Esophagus muscularis mucosa (tissue), 4 donors: ENCODE measurements around the gene BCAS3. TPM values are rescaled to one million over a fixed set of nuclear protein-coding genes. Genes with fewer than 3 reads are reported as not detected.

Experiments used
- DNase-seq: peaks from one replicate; pipeline ENCODE4 v3.0.0-alpha.2; 2017; ENCODE audit errors: extremely low spot score
- H3K27ac ChIP-seq, 4 donors: fragments of 200-600 bp; sonication (generic); replicated peaks in 1 of 4; 1 replicate in 3 of 4; 2 replicates in 1 of 4; pipeline ENCODE4 v1.5.1; 2016 to 2019; ENCODE audit warnings: mild to moderate bottlenecking in 1 of 4
- H3K27me3 ChIP-seq, 4 donors: fragments of 200-600 bp; sonication (generic); one replicate each; pipeline versions ENCODE4 v1.5.1 to v1.6.0; 2016 to 2019
- H3K36me3 ChIP-seq, 4 donors: fragments of 200-600 bp; sonication (generic); one replicate each; pipeline ENCODE4 v1.5.1; 2016 to 2019
- H3K4me1 ChIP-seq, 4 donors: fragments of 200-600 bp; sonication (generic); one replicate each; pipeline ENCODE4 v1.5.1; 2016 to 2019
- H3K4me3 ChIP-seq, 4 donors: fragments of 200-600 bp; sonication (generic); 1 replicate in 2 of 4; 2 replicates in 2 of 4; pipeline ENCODE4 v1.5.1; 2016 to 2019; ENCODE audit warnings: mild to moderate bottlenecking in 4 of 4, moderate library complexity in 1 of 4
- H3K9me3 ChIP-seq, 4 donors: fragments of 200-600 bp; sonication (generic); 1 replicate in 3 of 4; 2 replicates in 1 of 4; pipeline ENCODE4 v1.5.1; 2016 to 2019
- EP300 ChIP-seq: sonication (generic); formaldehyde crosslinking; IDR thresholded peaks from one replicate; pipeline ENCODE4 v1.6.1; 2017; ENCODE audit warnings: antibody characterized with exemption
- POLR2A ChIP-seq: fragments of 450-650 bp; IDR thresholded peaks from one replicate; pipeline ENCODE4 v1.6.1; 2017; ENCODE audit warnings: antibody characterized with exemption, moderate library complexity, mild to moderate bottlenecking, low read depth
- POLR2AphosphoS5 ChIP-seq, 2 donors: sonication (generic); formaldehyde crosslinking; IDR thresholded peaks; one replicate each; pipeline ENCODE4 v1.6.1; 2017; ENCODE audit warnings: antibody characterized with exemption in 2 of 2
- WGBS: methylation state at CpG from one replicate; pipeline ENCODE4 v1.1.5; 2018; 5-methylcytosine and 5-hydroxymethylcytosine counted together
- intact Hi-C: fragments of 100-400 bp; cut with DNase I; formaldehyde crosslinking; loops from one replicate; pipeline ENCODE4 v1.15.1; 2023
- total RNA-seq, 4 donors: library from RNA; depleted of rRNA; stranded (reverse); fragments of >200 nt; gene quantifications; one replicate each; pipeline versions ENCODE4 v1.1.0 to v1.2.1, GENCODE V29; 2016
- TF ChIP-seq, protein P1 (sequence below), 3 experiments: fragments of 200-600 bp in 2 of 3; fragments of 450-650 bp in 1 of 3; sonication (generic) in 2 of 3; IDR thresholded peaks; one replicate each; pipeline ENCODE4 v1.5.1; 2017 to 2019; ENCODE audit warnings: antibody characterized with exemption in 3 of 3, mild to moderate bottlenecking in 2 of 3, moderate library complexity in 1 of 3

The BCAS3 gene
- total RNA-seq, 4 donors from 2014 or later: 17.4 to 25.7 (median 19.5) TPM

DNA sequence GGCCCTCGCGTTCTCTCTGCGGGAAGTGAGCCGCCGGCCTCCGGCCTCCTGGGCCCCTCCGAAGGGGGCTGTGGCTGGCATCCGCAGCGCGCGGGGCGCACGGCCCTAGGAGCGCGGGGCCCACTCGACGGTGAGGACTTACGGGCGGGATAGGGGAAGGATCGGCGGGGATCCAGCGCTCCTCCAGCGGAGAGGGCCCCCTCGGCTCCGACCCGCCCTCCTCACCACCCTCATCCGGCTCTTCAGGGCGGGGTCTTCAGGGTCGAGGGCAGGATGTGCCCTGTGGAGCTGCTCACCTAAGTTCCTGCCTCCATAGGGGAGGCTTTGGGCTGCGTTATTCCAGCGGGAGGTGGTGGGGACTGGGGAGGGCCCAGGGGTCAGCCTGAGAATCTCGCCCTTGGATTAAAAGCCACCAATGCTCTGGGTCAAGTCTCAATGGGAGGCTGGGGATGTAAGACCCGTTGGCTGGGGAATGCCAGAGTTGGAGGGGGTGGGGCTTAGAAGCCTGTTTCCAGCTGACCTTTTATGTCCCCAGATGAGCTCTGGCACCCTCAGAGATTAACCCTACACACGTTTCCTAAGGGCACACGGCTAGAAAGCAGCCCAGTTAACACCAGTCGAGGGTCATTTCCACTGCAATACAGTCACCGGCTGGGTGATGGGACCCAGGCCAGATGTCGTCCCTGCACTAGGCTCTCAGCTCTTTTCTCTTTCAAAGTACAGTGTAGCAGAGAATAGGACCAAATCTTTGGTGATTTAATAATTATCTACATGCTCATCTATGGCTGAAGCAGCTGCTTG is 735.4 kb downstream of the BCAS3 start:
- peaks cover 49 to 90% (median 79%) of the 10 kb centered on the region in 4 donors for H3K4me1 ChIP-seq
- peaks cover 0 to 21% (median 0%) of the 10 kb centered on the region in 4 donors for H3K27me3 ChIP-seq
- peak overlapping the region; percentile 91 to 93 (median 92) for H3K27ac ChIP-seq

DNA sequence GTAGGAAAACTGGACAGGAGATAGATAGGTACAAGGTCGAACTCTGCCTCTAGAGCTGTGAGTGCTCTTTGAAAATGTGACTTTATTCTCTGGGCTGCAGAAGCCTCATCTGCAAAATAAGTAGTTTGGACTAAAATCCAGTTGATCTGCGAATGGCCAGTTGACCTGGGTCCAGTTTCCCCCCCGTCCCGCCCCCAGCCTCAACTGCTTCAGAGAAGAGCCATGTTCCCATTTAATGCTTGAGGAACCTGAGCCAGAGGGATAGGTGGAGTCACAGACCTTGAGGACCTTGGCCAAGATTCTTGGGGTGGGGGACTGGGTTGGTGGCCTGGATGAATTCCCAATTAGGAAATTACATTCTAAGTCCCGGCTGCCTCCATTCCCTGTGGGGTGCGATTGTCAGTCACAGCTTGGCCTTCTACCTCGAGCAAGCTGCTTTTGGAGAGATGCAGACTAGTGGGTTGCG is 736.0 kb downstream of the BCAS3 start:
- no peak for DNase-seq
- Histone ChIP-seq H3K27ac (peak overlapping the region; percentile 91 to 93 (median 92)), H3K36me3 (no peaks in the 10 kb centered on the region), H3K4me1 (peaks cover 49 to 83% (median 73%) of the 10 kb centered on the region in 4 donors), H3K27me3 (peaks cover 0 to 15% (median 0%) of the 10 kb centered on the region in 4 donors), H3K4me3 (peak overlapping the region in 3 of 4 donors; percentile 64 to 78 (median 69)), H3K9me3 (no peaks in the 10 kb centered on the region)
- TF ChIP-seq, protein P1, sequence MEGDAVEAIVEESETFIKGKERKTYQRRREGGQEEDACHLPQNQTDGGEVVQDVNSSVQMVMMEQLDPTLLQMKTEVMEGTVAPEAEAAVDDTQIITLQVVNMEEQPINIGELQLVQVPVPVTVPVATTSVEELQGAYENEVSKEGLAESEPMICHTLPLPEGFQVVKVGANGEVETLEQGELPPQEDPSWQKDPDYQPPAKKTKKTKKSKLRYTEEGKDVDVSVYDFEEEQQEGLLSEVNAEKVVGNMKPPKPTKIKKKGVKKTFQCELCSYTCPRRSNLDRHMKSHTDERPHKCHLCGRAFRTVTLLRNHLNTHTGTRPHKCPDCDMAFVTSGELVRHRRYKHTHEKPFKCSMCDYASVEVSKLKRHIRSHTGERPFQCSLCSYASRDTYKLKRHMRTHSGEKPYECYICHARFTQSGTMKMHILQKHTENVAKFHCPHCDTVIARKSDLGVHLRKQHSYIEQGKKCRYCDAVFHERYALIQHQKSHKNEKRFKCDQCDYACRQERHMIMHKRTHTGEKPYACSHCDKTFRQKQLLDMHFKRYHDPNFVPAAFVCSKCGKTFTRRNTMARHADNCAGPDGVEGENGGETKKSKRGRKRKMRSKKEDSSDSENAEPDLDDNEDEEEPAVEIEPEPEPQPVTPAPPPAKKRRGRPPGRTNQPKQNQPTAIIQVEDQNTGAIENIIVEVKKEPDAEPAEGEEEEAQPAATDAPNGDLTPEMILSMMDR (IDR thresholded peaks at IDR 0.05): no peak
- TF ChIP-seq POLR2AphosphoS5 (IDR thresholded peaks at IDR 0.05) (no peak), POLR2A (no peak), EP300 (no peak)
- 91% methylated on average over 5 of the region's 8 CpGs for WGBS
- intact Hi-C loops: loop anchor here (5.0 to 10.0 kb wide), 3 partner anchors 451 to 689 kb away; partner anchors contain the start of genes BRIP1 and MED13

More for the DNA sequence above, 735.4 kb downstream of the BCAS3 start:
- DNase-seq: peak; percentile 90
- TF ChIP-seq POLR2A: no peak
- no peak for TF ChIP-seq POLR2AphosphoS5 (IDR thresholded peaks at IDR 0.05)
- H3K36me3 ChIP-seq: peaks cover 0 to 4% (median 0%) of the 10 kb centered on the region in 4 donors
- 32% methylated on average over 6 of the region's 38 CpGs for WGBS
- intact Hi-C loops: loop anchor here (5.0 to 10.0 kb wide), 3 partner anchors 452 to 688 kb away; partner anchors contain the start of genes BRIP1 and MED13
- peak overlapping the region; percentile 59 to 78 (median 66) for H3K4me3 ChIP-seq
- no peaks in the 10 kb centered on the region for H3K9me3 ChIP-seq

- Histone ChIP-seq H3K9me3 (no peaks in the 10 kb centered on the region), H3K27ac (peak overlapping the region; percentile 4 to 93 (median 56)), H3K36me3 (no peaks in the 10 kb centered on the region), H3K4me1 (peaks cover 45 to 78% (median 67%) of the 10 kb centered on the region in 4 donors), H3K27me3 (peaks cover 0 to 15% (median 0%) of the 10 kb centered on the region in 4 donors), H3K4me3 (no peak overlapping the region)
- TF ChIP-seq, protein P1 (IDR thresholded peaks at IDR 0.05): no peak
- TF ChIP-seq POLR2A (no peak), EP300 (no peak), POLR2AphosphoS5 (IDR thresholded peaks at IDR 0.05) (no peak)
- 64% methylated on average over 12 of the region's 16 CpGs for WGBS
- DNase-seq: peak; percentile 88
- intact Hi-C loops: loop anchor here (5.0 to 10.0 kb wide), 3 partner anchors 450 to 690 kb away; partner anchors contain the start of genes BRIP1 and MED13
These were observed 736.7 kb downstream of the BCAS3 start for GRCh38 chr17:61414141-61414935.

DNA sequence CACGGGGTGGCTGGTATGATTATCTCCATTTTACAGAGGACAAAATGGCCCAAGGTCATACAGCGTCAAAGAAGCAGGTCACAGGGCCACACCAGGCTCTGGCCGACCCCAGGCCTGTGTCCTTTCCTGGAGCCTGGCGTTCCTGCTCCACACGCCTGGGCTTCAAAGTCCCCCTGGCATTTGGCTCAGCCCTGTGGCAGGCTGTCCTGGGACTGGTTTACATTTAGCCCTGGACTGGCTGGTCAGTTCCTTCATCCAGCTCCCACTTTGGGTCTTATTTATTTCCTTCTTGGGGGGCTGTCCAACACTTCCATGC is 737.2 kb downstream of the BCAS3 start:
- peak; percentile 70 for DNase-seq
- peaks cover 42 to 74% (median 63%) of the 10 kb centered on the region in 4 donors for H3K4me1 ChIP-seq
- TF ChIP-seq POLR2A (no peak), EP300 (no peak)
- peaks cover 0 to 17% (median 0%) of the 10 kb centered on the region in 4 donors for H3K27me3 ChIP-seq
- H3K9me3 ChIP-seq: no peaks in the 10 kb centered on the region
- H3K27ac ChIP-seq: peak overlapping the region; percentile 4 to 93 (median 56)
- intact Hi-C loops: loop anchor here (5.0 to 10.0 kb wide), 4 partner anchors 422 to 690 kb away; partner anchors contain the start of genes BRIP1 and MED13
- H3K4me3 ChIP-seq: no peak overlapping the region
- no peaks in the 10 kb centered on the region for H3K36me3 ChIP-seq
- WGBS: 93% methylated on average over 5 of the region's 5 CpGs

GRCh38 chr17:61415374-61416210 is 737.9 kb downstream of the BCAS3 start:
- intact Hi-C loops: loop anchor here (2.0 to 10.0 kb wide), 4 partner anchors 135 to 691 kb away; partner anchors contain the start of gene BRIP1
- H3K4me3 ChIP-seq: no peak overlapping the region
- TF ChIP-seq, protein P1 (IDR thresholded peaks at IDR 0.05): no peak
- TF ChIP-seq EP300: no peak
- TF ChIP-seq POLR2AphosphoS5 (IDR thresholded peaks at IDR 0.05): no peak
- no peak for TF ChIP-seq POLR2A
- peaks cover 35 to 67% (median 56%) of the 10 kb centered on the region in 4 donors for H3K4me1 ChIP-seq
- DNase-seq: peak; percentile 89
- 97% methylated on average over 5 of the region's 6 CpGs for WGBS
- H3K27ac ChIP-seq: peak overlapping the region; percentile 73 to 92 (median 76)
- H3K9me3 ChIP-seq: no peaks in the 10 kb centered on the region
- peaks cover 0 to 17% (median 0%) of the 10 kb centered on the region in 4 donors for H3K27me3 ChIP-seq
- no peaks in the 10 kb centered on the region for H3K36me3 ChIP-seq
